ENCODE data around the gene FAP. TPM values are rescaled to one million over a fixed set of nuclear protein-coding genes. Genes with fewer than 3 reads are reported as not detected.

FAP gene
- total RNA-seq, 1 experiment from 2014 or later, result not detected

- TF ChIP-seq ZNF281 (CRISPR knock-in tag; IDR thresholded peaks at IDR 0.05), result no peak
- TF ChIP-seq SMAD3 (CRISPR knock-in tag; IDR thresholded peaks at IDR 0.05; ENCODE audit: borderline replicate concordance), result no peak
- no peak for TF ChIP-seq FOXK1 (CRISPR knock-in tag; IDR thresholded peaks at IDR 0.05)
Observed at GRCh38 chr2:162244541-162245031, 1.3 kb upstream of the FAP start (continued).

GRCh38 chr2:162243715-162244114 is 470 bp upstream of the FAP start:
- H3K36me3 Mint-ChIP-seq, result no peaks in the 10 kb centered on the region
- H3K9me3 Mint-ChIP-seq, result no peaks in the 10 kb centered on the region
- ATAC-seq (no peak), DNase-seq (ENCODE audit: low spot score) (no peak)
- POLR2A ChIA-PET, result no interaction called here
- CTCF ChIA-PET, result no interaction called here
- no peak overlapping the region for H3K4me3 Mint-ChIP-seq
- H3K4me1 Mint-ChIP-seq, result peaks cover 15% of the 10 kb centered on the region
- H3K27ac Mint-ChIP-seq, result no peak overlapping the region
- TF ChIP-seq ZBTB43 (CRISPR knock-in tag; IDR thresholded peaks at IDR 0.05) (no peak), ESRRA (CRISPR knock-in tag; IDR thresholded peaks at IDR 0.05; ENCODE audit: borderline replicate concordance) (no peak), MLX (CRISPR knock-in tag; IDR thresholded peaks at IDR 0.05) (no peak), NR2C2 (CRISPR knock-in tag; IDR thresholded peaks at IDR 0.05) (no peak), GRHL2 (CRISPR knock-in tag; IDR thresholded peaks at IDR 0.05; ENCODE audit: insufficient replicate concordance, severe bottlenecking) (no peak), ZNF219 (CRISPR knock-in tag; IDR thresholded peaks at IDR 0.05; ENCODE audit: borderline replicate concordance) (no peak), JAZF1 (CRISPR knock-in tag; IDR thresholded peaks at IDR 0.05) (no peak), FOXK1 (CRISPR knock-in tag; IDR thresholded peaks at IDR 0.05) (no peak), E2F1 (CRISPR knock-in tag; IDR thresholded peaks at IDR 0.05) (no peak), ZNF416 (CRISPR knock-in tag; IDR thresholded peaks at IDR 0.05) (no peak), ATF3 (CRISPR knock-in tag; conservative IDR thresholded peaks at IDR 0.05) (no peak), ZSCAN18 (CRISPR knock-in tag; IDR thresholded peaks at IDR 0.05) (no peak), ZBTB21 (CRISPR knock-in tag; IDR thresholded peaks at IDR 0.05; ENCODE audit: borderline replicate concordance) (no peak)
- no peaks in the 10 kb centered on the region for H3K27me3 Mint-ChIP-seq (ENCODE audit: low read depth)

Data from WTC11 (cell line).